ENCODE measurements around the gene EPHA2. TPM values are rescaled to one million over a fixed set of nuclear protein-coding genes. Genes with fewer than 3 reads are reported as not detected.
A peak's percentile ranks its signal among the peaks of the same experiment; 100 is the strongest.

Gene EPHA2
- total and polyA plus RNA-seq, 2 donors (not counting 1 experiment from before 2014, with no cell fraction given), result 9.8 to 24.6 TPM

GRCh38 chr1:16183179-16183578, 27.3 kb upstream of the EPHA2 start:
- Histone ChIP-seq H3K27ac (ENCODE audit: insufficient read depth, low read length) (no peak overlapping the region), H3K79me2 (ENCODE audit: control insufficient read depth, insufficient read depth, low read length) (no peaks in the 10 kb centered on the region), H3K4me3 (replicated peaks in 1 of 4; ENCODE audit: control extremely low read depth in 1 of 4, insufficient read depth in 1 of 4, low read depth in 3 of 4, low read length in 4 of 4) (no peak overlapping the region), H2AFZ (ENCODE audit: low read length) (no peak overlapping the region), H3K9ac (ENCODE audit: insufficient read depth, low read length) (no peak overlapping the region), H3K4me1 (ENCODE audit: control insufficient read depth, extremely low read depth, insufficient read depth, low read length) (peaks cover 27% of the 10 kb centered on the region), H3K4me2 (ENCODE audit: extremely low read depth, insufficient read depth, low read length) (no peak overlapping the region), H3K36me3 (ENCODE audit: control insufficient read depth, insufficient read depth, low read length) (no peaks in the 10 kb centered on the region), H4K20me1 (ENCODE audit: control insufficient read depth, extremely low read depth, insufficient read depth, low read length) (no peaks in the 10 kb centered on the region), H3K27me3 (ENCODE audit: control insufficient read depth, insufficient read depth, low read length) (no peaks in the 10 kb centered on the region), H3K9me3 (ENCODE audit: control insufficient read depth, insufficient read depth, low read depth, low read length) (no peaks in the 10 kb centered on the region)
- DNase-seq (ENCODE audit: low read depth in 2 of 2), result peak; percentile 87 to 93
- TF ChIP-seq CTCF (conservative IDR thresholded peaks at IDR 0.05 in 1 of 2, IDR thresholded peaks at IDR 0.05 in 1 of 2; ENCODE audit: low read depth in 1 of 2, low read length in 2 of 2) (no peak), EZH2 (IDR thresholded peaks at IDR 0.05; ENCODE audit: low read length, missing control alignments) (no peak)

- Histone ChIP-seq H3K9me3 (ENCODE audit: control insufficient read depth, insufficient read depth, low read depth, low read length) (no peaks in the 10 kb centered on the region), H2AFZ (ENCODE audit: low read length) (no peak overlapping the region), H3K4me1 (ENCODE audit: control insufficient read depth, extremely low read depth, insufficient read depth, low read length) (peaks cover 32% of the 10 kb centered on the region), H3K79me2 (ENCODE audit: control insufficient read depth, insufficient read depth, low read length) (no peaks in the 10 kb centered on the region), H4K20me1 (ENCODE audit: control insufficient read depth, extremely low read depth, insufficient read depth, low read length) (no peaks in the 10 kb centered on the region), H3K4me3 (replicated peaks in 1 of 4; ENCODE audit: control extremely low read depth in 1 of 4, insufficient read depth in 1 of 4, low read depth in 3 of 4, low read length in 4 of 4) (no peak overlapping the region), H3K27ac (ENCODE audit: insufficient read depth, low read length) (peak overlapping the region; percentile 78), H3K9ac (ENCODE audit: insufficient read depth, low read length) (peak overlapping the region; percentile 25), H3K36me3 (ENCODE audit: control insufficient read depth, insufficient read depth, low read length) (no peaks in the 10 kb centered on the region), H3K27me3 (ENCODE audit: control insufficient read depth, insufficient read depth, low read length) (no peaks in the 10 kb centered on the region), H3K4me2 (ENCODE audit: extremely low read depth, insufficient read depth, low read length) (peak overlapping the region; percentile 66)
- TF ChIP-seq EZH2 (IDR thresholded peaks at IDR 0.05; ENCODE audit: low read length, missing control alignments) (no peak), CTCF (conservative IDR thresholded peaks at IDR 0.05 in 1 of 2, IDR thresholded peaks at IDR 0.05 in 1 of 2; ENCODE audit: low read depth in 1 of 2, low read length in 2 of 2) (no peak)
- DNase-seq (ENCODE audit: low read depth in 2 of 2), result peak; percentile 91 to 92
Measured at GRCh38 chr1:16181887-16182719, 26.2 kb upstream of the EPHA2 start.

- DNase-seq (ENCODE audit: low read depth in 2 of 2), result peak in 1 of 2 donors; percentile 73
- H3K27ac ChIP-seq (ENCODE audit: insufficient read depth, low read length), result peak overlapping the region; percentile 78
Measured at GRCh38 chr1:16180291-16180824, 24.5 kb upstream of the EPHA2 start.

More at GRCh38 chr1:16180291-16180824, 24.5 kb upstream of the EPHA2 start:
- peaks cover 46% of the 10 kb centered on the region for H3K4me1 ChIP-seq (ENCODE audit: control insufficient read depth, extremely low read depth, insufficient read depth, low read length)
- H2AFZ ChIP-seq (ENCODE audit: low read length), result no peak overlapping the region
- no peak overlapping the region for H3K4me3 ChIP-seq (replicated peaks in 1 of 4; ENCODE audit: control extremely low read depth in 1 of 4, insufficient read depth in 1 of 4, low read depth in 3 of 4, low read length in 4 of 4)
- H4K20me1 ChIP-seq (ENCODE audit: control insufficient read depth, extremely low read depth, insufficient read depth, low read length), result no peaks in the 10 kb centered on the region
- TF ChIP-seq EZH2 (IDR thresholded peaks at IDR 0.05; ENCODE audit: low read length, missing control alignments) (no peak), CTCF (conservative IDR thresholded peaks at IDR 0.05 in 1 of 2, IDR thresholded peaks at IDR 0.05 in 1 of 2; ENCODE audit: low read depth in 1 of 2, low read length in 2 of 2) (no peak)
- H3K4me2 ChIP-seq (ENCODE audit: extremely low read depth, insufficient read depth, low read length), result no peak overlapping the region
- H3K9ac ChIP-seq (ENCODE audit: insufficient read depth, low read length), result no peak overlapping the region
- no peaks in the 10 kb centered on the region for H3K79me2 ChIP-seq (ENCODE audit: control insufficient read depth, insufficient read depth, low read length)
- no peaks in the 10 kb centered on the region for H3K9me3 ChIP-seq (ENCODE audit: control insufficient read depth, insufficient read depth, low read depth, low read length)
- no peaks in the 10 kb centered on the region for H3K27me3 ChIP-seq (ENCODE audit: control insufficient read depth, insufficient read depth, low read length)
- H3K36me3 ChIP-seq (ENCODE audit: control insufficient read depth, insufficient read depth, low read length), result no peaks in the 10 kb centered on the region

Data from fibroblast of lung (primary cell).